Muscle layer of colon (tissue), 2 donors: ENCODE measurements around the gene SIRT7.
"Not testable (repeated sequence)": the region's sequence is repeated elsewhere in the genome, so short reads cannot be mapped to it uniquely, and the experiment has no call there.

Experiments
- H3K27ac ChIP-seq: one replicate; pipeline ENCODE4 v1.7.0; 2013; ENCODE audit warnings: low read depth, mild to moderate bottlenecking, low read length, moderate library complexity
- H3K27me3 ChIP-seq, 2 donors: one replicate each; pipeline ENCODE4 v1.7.0; 2013; ENCODE audit warnings: low read length in 2 of 2, mild to moderate bottlenecking in 2 of 2; ENCODE audit not compliant: insufficient read depth in 2 of 2, control insufficient read depth in 1 of 2
- H3K36me3 ChIP-seq: one replicate; pipeline ENCODE4 v1.7.0; 2013; ENCODE audit warnings: mild to moderate bottlenecking, low read length; ENCODE audit not compliant: insufficient read depth
- H3K4me1 ChIP-seq: one replicate; pipeline ENCODE4 v1.7.0; 2013; ENCODE audit warnings: mild to moderate bottlenecking, low read length; ENCODE audit not compliant: insufficient read depth
- H3K4me3 ChIP-seq, 2 donors: one replicate each; pipeline ENCODE4 v1.7.0; 2013; ENCODE audit warnings: low read length in 2 of 2, low read depth in 1 of 2, mild to moderate bottlenecking in 1 of 2, moderate library complexity in 1 of 2
- H3K9ac ChIP-seq: one replicate; pipeline ENCODE4 v1.7.0; 2013; ENCODE audit warnings: low read length
- H3K9me3 ChIP-seq: one replicate; pipeline ENCODE4 v1.7.0; 2013; ENCODE audit warnings: mild to moderate bottlenecking, low read length
- donor health status: abdominal sarcoma.
- donor health status: Adenocarcinoma of cecum.

Gene SIRT7

GRCh38 chr17:81921996-81922565, 4.1 kb upstream of the SIRT7 start:
- Histone ChIP-seq H3K4me3 (no peak overlapping the region), H3K36me3 (peaks cover 32% of the 10 kb centered on the region), H3K9ac (no peak overlapping the region), H3K27me3 (no peaks in the 10 kb centered on the region), H3K9me3 (no peaks in the 10 kb centered on the region), H3K4me1 (peaks cover 42% of the 10 kb centered on the region), H3K27ac (no peak overlapping the region)

GRCh38 chr17:81921537-81921862, 3.5 kb upstream of the SIRT7 start:
- no peaks in the 10 kb centered on the region for H3K9me3 ChIP-seq
- H3K9ac ChIP-seq, result no peak overlapping the region
- peaks cover 32% of the 10 kb centered on the region for H3K36me3 ChIP-seq
- no peaks in the 10 kb centered on the region for H3K27me3 ChIP-seq
- peaks cover 47% of the 10 kb centered on the region for H3K4me1 ChIP-seq
- H3K4me3 ChIP-seq, result no peak overlapping the region
- H3K27ac ChIP-seq, result no peak overlapping the region

GRCh38 chr17:81920612-81921536, 2.9 kb upstream of the SIRT7 start:
- Histone ChIP-seq H3K4me3 (no peak overlapping the region), H3K27ac (no peak overlapping the region), H3K36me3 (peaks cover 33% of the 10 kb centered on the region), H3K27me3 (no peaks in the 10 kb centered on the region), H3K9ac (no peak overlapping the region), H3K9me3 (no peaks in the 10 kb centered on the region), H3K4me1 (peaks cover 41% of the 10 kb centered on the region)

DNA sequence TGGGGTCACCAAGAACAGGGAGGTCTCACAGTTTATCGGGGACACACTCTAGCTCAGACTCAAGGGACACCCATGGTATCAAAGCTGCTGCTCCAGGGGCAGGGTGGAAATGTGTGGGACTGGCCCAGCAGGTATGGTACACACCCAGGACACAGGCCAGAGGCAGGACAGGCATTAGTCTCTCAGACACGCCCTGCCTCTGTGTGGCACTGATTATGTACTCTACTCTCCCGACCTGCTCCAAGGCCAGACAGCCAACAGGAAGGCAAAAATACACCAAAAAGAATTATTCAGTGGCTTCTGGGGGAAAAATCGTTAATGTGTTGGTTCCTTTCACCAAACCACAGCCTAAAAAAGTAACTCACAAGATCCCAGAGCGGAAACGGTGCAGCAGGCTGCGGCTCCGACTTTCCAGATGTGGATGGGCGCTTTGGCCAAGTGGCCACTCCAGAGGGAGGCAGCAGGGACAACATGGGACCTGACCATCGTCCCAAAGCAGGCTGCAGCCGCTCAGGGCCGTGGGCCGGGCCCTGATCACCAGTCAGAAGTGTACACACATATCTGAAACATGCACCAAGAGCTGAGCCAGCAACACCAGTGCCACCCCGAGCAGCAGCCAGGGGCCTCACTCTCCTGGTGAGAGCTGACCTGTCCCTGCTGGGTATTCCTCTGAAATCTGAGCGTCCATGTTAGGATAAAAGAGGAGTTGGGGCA, 1.0 kb upstream of the SIRT7 start:
- peaks cover 50% of the 10 kb centered on the region for H3K36me3 ChIP-seq

DNA sequence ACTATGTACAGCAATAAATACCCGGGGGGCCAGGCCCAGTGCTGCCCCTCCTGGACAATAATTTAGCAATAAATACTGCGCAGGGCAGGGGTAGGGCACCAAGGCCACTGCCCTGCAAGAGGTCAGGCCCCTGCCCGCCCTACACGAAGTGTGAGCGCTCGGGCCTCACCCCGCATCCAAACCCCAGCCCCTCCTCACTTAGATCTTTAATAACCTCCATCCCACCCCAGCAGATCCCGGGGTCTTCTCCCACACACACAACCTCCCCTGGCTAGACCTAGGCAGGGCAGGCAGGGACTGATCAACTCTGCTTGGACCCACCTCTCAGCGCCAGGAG, 325 bp upstream of the SIRT7 start:
- H3K27me3 ChIP-seq, H3K9me3 ChIP-seq, H3K27ac ChIP-seq, H3K9ac ChIP-seq: not testable (repeated sequence)
- Histone ChIP-seq H3K4me3 (peak overlapping the region; percentile 9 to 57), H3K4me1 (peaks cover 20% of the 10 kb centered on the region), H3K36me3 (peaks cover 56% of the 10 kb centered on the region)

More for the DNA sequence above, 1.0 kb upstream of the SIRT7 start:
- peaks cover 25% of the 10 kb centered on the region for H3K4me1 ChIP-seq
- H3K9me3 ChIP-seq, result no peaks in the 10 kb centered on the region
- no peak overlapping the region for H3K4me3 ChIP-seq
- H3K27ac ChIP-seq, result no peak overlapping the region
- H3K27me3 ChIP-seq, result no peaks in the 10 kb centered on the region
- no peak overlapping the region for H3K9ac ChIP-seq

DNA sequence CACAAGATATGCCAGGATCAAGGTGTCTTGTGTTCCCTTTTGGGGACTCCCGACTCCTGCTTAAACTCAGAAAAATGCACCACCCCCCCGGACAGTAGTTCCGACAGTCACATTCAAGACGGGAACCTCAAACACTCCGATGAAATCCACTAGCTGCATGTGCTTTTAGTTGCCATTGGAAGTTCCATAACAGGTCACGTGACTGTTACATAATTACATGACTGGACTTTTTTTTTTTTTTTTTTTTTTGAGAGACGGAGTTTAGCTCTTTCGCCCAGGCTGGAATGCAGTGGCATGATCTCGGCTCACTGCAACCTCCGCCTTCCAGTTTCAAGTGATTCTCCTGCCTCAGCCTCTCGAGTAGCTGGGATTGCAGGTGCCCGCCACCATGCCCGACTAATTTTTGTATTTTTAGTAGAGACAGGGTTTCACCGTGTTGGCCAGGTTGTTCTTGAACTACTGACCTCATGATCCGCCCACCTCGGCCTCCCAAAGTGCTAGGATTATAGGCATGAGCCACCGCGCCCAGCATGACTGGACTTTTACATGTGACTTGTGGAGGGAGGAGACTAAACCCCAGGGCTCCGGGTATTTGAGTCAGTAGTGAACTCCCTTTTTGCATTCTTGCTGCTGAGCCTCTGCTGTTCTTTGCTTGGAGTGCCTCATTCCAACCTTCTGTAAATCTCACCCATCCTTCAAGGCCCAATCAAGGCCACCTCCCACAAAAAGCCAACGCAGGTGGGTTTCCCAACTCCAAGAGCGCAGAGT, 1.6 kb downstream of the SIRT7 start:
- Histone ChIP-seq H3K27ac (no peak overlapping the region), H3K9me3 (no peaks in the 10 kb centered on the region), H3K4me1 (peaks cover 16% of the 10 kb centered on the region), H3K27me3 (no peaks in the 10 kb centered on the region), H3K36me3 (peaks cover 64% of the 10 kb centered on the region), H3K4me3 (peak overlapping the region in 1 of 2 donors; percentile 57), H3K9ac (no peak overlapping the region)

- H3K4me1 ChIP-seq, result peaks cover 19% of the 10 kb centered on the region
Measured at GRCh38 chr17:81915331-81915730, 2.6 kb downstream of the SIRT7 start.

DNA sequence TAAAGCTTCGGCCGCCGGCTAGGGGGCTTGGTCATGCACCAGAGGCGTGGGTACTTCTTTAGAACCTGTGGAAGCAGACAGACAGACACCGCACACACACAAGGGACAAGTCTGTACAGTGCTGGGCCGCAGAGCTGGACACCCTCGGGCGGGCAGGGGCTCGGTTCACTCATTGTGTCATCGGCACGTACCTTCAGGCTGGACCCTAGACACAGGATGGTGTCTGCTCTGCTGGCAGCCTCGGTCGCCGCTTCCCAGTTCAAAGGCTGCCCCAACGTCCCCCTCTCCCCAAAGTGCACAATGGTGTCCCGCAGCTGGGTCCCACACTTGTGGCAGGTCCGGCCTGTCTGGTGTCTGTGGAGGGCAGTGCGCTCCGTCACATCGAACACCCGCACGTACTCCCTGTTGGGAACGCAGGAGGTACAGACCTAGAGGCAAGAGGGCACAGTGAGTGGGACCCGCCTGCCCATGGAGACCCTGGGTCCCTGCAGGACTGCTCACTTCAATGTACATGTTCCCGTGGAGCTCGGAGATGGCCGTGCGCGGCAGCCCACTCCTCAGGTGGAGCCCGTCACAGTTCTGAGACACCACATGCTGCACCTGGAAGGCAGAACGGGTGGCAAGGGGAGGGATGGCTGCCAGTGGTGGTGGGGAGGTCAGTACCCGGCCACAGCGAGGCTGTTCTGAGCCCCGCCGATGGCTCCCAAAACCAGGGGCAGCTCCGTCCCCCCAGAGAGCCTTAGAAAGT, 3.7 kb downstream of the SIRT7 start:
- Histone ChIP-seq H3K9me3 (no peaks in the 10 kb centered on the region), H3K4me3 (no peak overlapping the region), H3K27me3 (no peaks in the 10 kb centered on the region), H3K36me3 (peaks cover 46% of the 10 kb centered on the region), H3K27ac (no peak overlapping the region), H3K9ac (no peak overlapping the region), H3K4me1 (peaks cover 22% of the 10 kb centered on the region)

More at GRCh38 chr17:81915331-81915730, 2.6 kb downstream of the SIRT7 start:
- Histone ChIP-seq H3K9me3 (no peaks in the 10 kb centered on the region), H3K4me3 (no peak overlapping the region), H3K36me3 (peaks cover 56% of the 10 kb centered on the region), H3K27ac (no peak overlapping the region), H3K27me3 (no peaks in the 10 kb centered on the region), H3K9ac (no peak overlapping the region)

GRCh38 chr17:81913394-81914102, 4.4 kb downstream of the SIRT7 start:
- Histone ChIP-seq H3K9ac (no peak overlapping the region), H3K27ac (no peak overlapping the region), H3K4me3 (no peak overlapping the region), H3K4me1 (peaks cover 22% of the 10 kb centered on the region), H3K27me3 (no peaks in the 10 kb centered on the region), H3K36me3 (peaks cover 39% of the 10 kb centered on the region), H3K9me3 (no peaks in the 10 kb centered on the region)
